GM13977 (cell line): ENCODE results near the gene UBASH3A.

Experiments
- DNase-seq: peaks from one replicate; pipeline ENCODE4 v3.0.0; 2012; ENCODE audit warnings: low spot score
- CTCF ChIP-seq: IDR thresholded peaks from 2 replicates; pipeline ENCODE4 v1.5.1; 2012; ENCODE audit warnings: mild to moderate bottlenecking, control low read depth; ENCODE audit not compliant: insufficient read depth; ENCODE audit errors: extremely low read depth, missing control alignments
- in situ Hi-C: fragments of 300-500 bp; cut with MboI; formaldehyde crosslinking; loops from one replicate; pipeline ENCODE4 v1.12.0; 2022; ENCODE audit warnings: low sequenced_read_pairs, low pct_unique_long_range_greater_than_20kb, mixed read lengths, inconsistent platforms; ENCODE audit not compliant: unreplicated experiment

Gene UBASH3A

GRCh38 chr21:42429021-42429420, 25.3 kb downstream of the UBASH3A start:
- TF ChIP-seq CTCF, result no peak
- in situ Hi-C loops, result loop anchor here (5.0 kb wide), 1 partner anchor 57 kb away; no protein-coding TSS in a partner anchor
- no peak for DNase-seq

GRCh38 chr21:42429856-42430255, 26.2 kb downstream of the UBASH3A start:
- in situ Hi-C loops, result loop anchor here (5.0 kb wide), 1 partner anchor 58 kb away; no protein-coding TSS in a partner anchor

GRCh38 chr21:42430521-42430920, 26.8 kb downstream of the UBASH3A start:
- no peak for DNase-seq
- in situ Hi-C loops, result no loop called here

More at GRCh38 chr21:42429856-42430255, 26.2 kb downstream of the UBASH3A start:
- no peak for TF ChIP-seq CTCF
- no peak for DNase-seq

GRCh38 chr21:42431196-42431595, 27.5 kb downstream of the UBASH3A start:
- no peak for TF ChIP-seq CTCF
- DNase-seq, result no peak
- in situ Hi-C loops, result no loop called here

More at GRCh38 chr21:42430521-42430920, 26.8 kb downstream of the UBASH3A start:
- TF ChIP-seq CTCF, result no peak

GRCh38 chr21:42432695-42433094, 29.0 kb downstream of the UBASH3A start:
- DNase-seq, result no peak
- in situ Hi-C loops, result no loop called here
- TF ChIP-seq CTCF, result no peak

- in situ Hi-C loops, result no loop called here
Measured at GRCh38 chr21:42433946-42434551, 30.3 kb downstream of the UBASH3A start.

More at GRCh38 chr21:42433946-42434551, 30.3 kb downstream of the UBASH3A start:
- no peak for TF ChIP-seq CTCF
- DNase-seq, result no peak
